WTC11 (cell line): Measurements from ENCODE around the gene SLC23A2. TPM values are rescaled to one million over a fixed set of nuclear protein-coding genes. Genes with fewer than 3 reads are reported as not detected.

Experiments
- ATAC-seq: fragments of 200-7000 bp; cut with Tn5 transposase; 2 replicates; pipeline ENCODE4 v1.10.0; 2021; ENCODE audit warnings: mild to moderate bottlenecking, moderate library complexity
- CTCF ChIA-PET: fragments of 300-600 bp; sonication (Branson Sonifier 250); formaldehyde crosslinking; loops from one replicate; lab custom pipeline; 2021; ENCODE audit warnings: antibody characterized with exemption; lab: Charles Lee
- POLR2A ChIA-PET: fragments of 350-600 bp; sonication (Branson Sonifier 250); formaldehyde crosslinking; loops from one replicate; lab custom pipeline; 2021; ENCODE audit warnings: antibody characterized with exemption; lab: Charles Lee
- DNase-seq: peaks from one replicate; pipeline ENCODE4 v3.0.0; 2021; ENCODE audit warnings: low spot score
- H3K27ac Mint-ChIP-seq: 2 replicates; pipeline ENCODE4 v1.8.0; 2021; ENCODE audit warnings: mixed read lengths
- H3K27me3 Mint-ChIP-seq: 2 replicates; pipeline ENCODE4 v1.8.0; 2021; ENCODE audit warnings: low read depth, mild to moderate bottlenecking, moderate library complexity, mixed read lengths
- H3K36me3 Mint-ChIP-seq: 2 replicates; pipeline ENCODE4 v1.8.0; 2021; ENCODE audit warnings: mixed read lengths
- H3K4me1 Mint-ChIP-seq: 2 replicates; pipeline ENCODE4 v1.8.0; 2022; ENCODE audit warnings: mixed read lengths
- H3K4me3 Mint-ChIP-seq: 2 replicates; pipeline ENCODE4 v1.8.0; 2021; ENCODE audit warnings: mild to moderate bottlenecking, moderate library complexity, mixed read lengths
- H3K9me3 Mint-ChIP-seq: 2 replicates; pipeline ENCODE4 v1.8.0; 2021; ENCODE audit warnings: mixed read lengths
- ARID4B ChIP-seq: sonication (generic); formaldehyde crosslinking; IDR thresholded peaks from 2 replicates; pipeline ENCODE4 v1.8.0; 2023; ENCODE audit warnings: missing genetic modification reagents, mild to moderate bottlenecking, borderline replicate concordance
- E2F5 ChIP-seq: sonication (generic); formaldehyde crosslinking; IDR thresholded peaks from 2 replicates; pipeline ENCODE4 v1.8.1; 2022; ENCODE audit warnings: mild to moderate bottlenecking, moderate library complexity, missing genetic modification reagents
- ESRRA ChIP-seq: sonication (generic); formaldehyde crosslinking; IDR thresholded peaks from 2 replicates; pipeline ENCODE4 v1.8.1; 2022; ENCODE audit warnings: mild to moderate bottlenecking, missing genetic modification reagents, borderline replicate concordance
- FOXP1 ChIP-seq: sonication (generic); formaldehyde crosslinking; IDR thresholded peaks from 2 replicates; pipeline ENCODE4 v1.8.0; 2022; ENCODE audit warnings: missing genetic modification reagents, mild to moderate bottlenecking, moderate library complexity, borderline replicate concordance
- FOXP4 ChIP-seq: sonication (generic); formaldehyde crosslinking; IDR thresholded peaks from 2 replicates; pipeline ENCODE4 v1.8.0; 2022; ENCODE audit warnings: mild to moderate bottlenecking, missing genetic modification reagents
- JAZF1 ChIP-seq: fragments of 250-450 bp; sonication (Bioruptor Pico); IDR thresholded peaks from 2 replicates; pipeline ENCODE4 v1.9.0; 2021; ENCODE audit warnings: moderate library complexity, mild to moderate bottlenecking, inconsistent platforms
- NFATC4 ChIP-seq: fragments of 250-450 bp; sonication (Bioruptor Pico); IDR thresholded peaks from 2 replicates; pipeline ENCODE4 v1.9.0; 2021; ENCODE audit warnings: mild to moderate bottlenecking
- NR2C2 ChIP-seq: sonication (generic); formaldehyde crosslinking; IDR thresholded peaks from 2 replicates; pipeline ENCODE4 v1.8.0; 2022; ENCODE audit warnings: mild to moderate bottlenecking, missing genetic modification reagents
- PREB ChIP-seq: sonication (generic); formaldehyde crosslinking; IDR thresholded peaks from 2 replicates; pipeline ENCODE4 v1.8.1; 2022; ENCODE audit warnings: mild to moderate bottlenecking, missing genetic modification reagents, moderate library complexity, borderline replicate concordance
- PRRX2 ChIP-seq: fragments of 250-450 bp; sonication (Bioruptor Pico); IDR thresholded peaks from 2 replicates; pipeline ENCODE4 v1.8.0; 2021; ENCODE audit warnings: mild to moderate bottlenecking
- SMAD3 ChIP-seq: sonication (generic); formaldehyde crosslinking; IDR thresholded peaks from 2 replicates; pipeline ENCODE4 v1.8.0; 2022; ENCODE audit warnings: missing genetic modification reagents, mild to moderate bottlenecking, borderline replicate concordance
- TP53 ChIP-seq: sonication (generic); formaldehyde crosslinking; IDR thresholded peaks from 2 replicates; pipeline ENCODE4 v1.8.1; 2023; ENCODE audit warnings: mild to moderate bottlenecking, missing genetic modification reagents
- ZNF281 ChIP-seq: sonication (generic); formaldehyde crosslinking; IDR thresholded peaks from 2 replicates; pipeline ENCODE4 v1.8.0; 2023; ENCODE audit warnings: mild to moderate bottlenecking, missing genetic modification reagents
- ZNF423 ChIP-seq: fragments of 250-450 bp; sonication (Bioruptor Pico); IDR thresholded peaks from 2 replicates; pipeline ENCODE4 v2.1.2; 2022; ENCODE audit warnings: mild to moderate bottlenecking, moderate library complexity
- ZNF532 ChIP-seq: fragments of 250-450 bp; sonication (Bioruptor Pico); IDR thresholded peaks from 2 replicates; pipeline ENCODE4 v1.9.0; 2021; ENCODE audit warnings: mild to moderate bottlenecking, borderline replicate concordance
- ZSCAN18 ChIP-seq: fragments of 250-450 bp; sonication (Bioruptor Pico); IDR thresholded peaks from 2 replicates; pipeline ENCODE4 v2.1.2; 2022; ENCODE audit warnings: mild to moderate bottlenecking, moderate library complexity
- total RNA-seq: library from RNA; stranded (reverse); gene quantifications from 3 replicates; pipeline ENCODE4 v1.2.3, GENCODE V29; 2021
- TF ChIP-seq, protein P1 (sequence below): fragments of 250-450 bp; sonication (Bioruptor Pico); IDR thresholded peaks from 2 replicates; pipeline ENCODE4 v1.9.0; 2021; ENCODE audit warnings: mild to moderate bottlenecking
- TF ChIP-seq, protein P2 (sequence below): sonication (generic); formaldehyde crosslinking; IDR thresholded peaks from 2 replicates; pipeline ENCODE4 v1.8.0; 2022; ENCODE audit warnings: mild to moderate bottlenecking, missing genetic modification reagents

Gene SLC23A2
- total RNA-seq, 1 experiment from 2014 or later: 14.5 TPM

- DNase-seq (no peak), ATAC-seq (peak; percentile 39; the same call in 1 of the 2 replicates)
- Mint-ChIP-seq H3K4me3 (no peak overlapping the region), H3K9me3 (peaks cover 4% of the 10 kb centered on the region), H3K27me3 (no peaks in the 10 kb centered on the region), H3K4me1 (no peaks in the 10 kb centered on the region), H3K27ac (no peak overlapping the region)
- POLR2A ChIA-PET: no interaction called here
- TF ChIP-seq ARID4B (CRISPR knock-in tag) (no peak), FOXP1 (CRISPR knock-in tag) (no peak), FOXP4 (CRISPR knock-in tag) (no peak), ZNF532 (no peak), NFATC4 (CRISPR knock-in tag) (no peak), ZNF281 (CRISPR knock-in tag) (no peak), PRRX2 (CRISPR knock-in tag) (no peak), SMAD3 (CRISPR knock-in tag) (no peak), TP53 (CRISPR knock-in tag) (no peak), NR2C2 (CRISPR knock-in tag) (no peak), PREB (CRISPR knock-in tag) (no peak), E2F5 (CRISPR knock-in tag) (no peak), ESRRA (no peak), JAZF1 (CRISPR knock-in tag) (no peak), ZSCAN18 (CRISPR knock-in tag) (no peak), ZNF423 (no peak)
- TF ChIP-seq, protein P1, sequence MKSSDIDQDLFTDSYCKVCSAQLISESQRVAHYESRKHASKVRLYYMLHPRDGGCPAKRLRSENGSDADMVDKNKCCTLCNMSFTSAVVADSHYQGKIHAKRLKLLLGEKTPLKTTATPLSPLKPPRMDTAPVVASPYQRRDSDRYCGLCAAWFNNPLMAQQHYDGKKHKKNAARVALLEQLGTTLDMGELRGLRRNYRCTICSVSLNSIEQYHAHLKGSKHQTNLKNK (CRISPR knock-in tag): no peak
- TF ChIP-seq, protein P2, sequence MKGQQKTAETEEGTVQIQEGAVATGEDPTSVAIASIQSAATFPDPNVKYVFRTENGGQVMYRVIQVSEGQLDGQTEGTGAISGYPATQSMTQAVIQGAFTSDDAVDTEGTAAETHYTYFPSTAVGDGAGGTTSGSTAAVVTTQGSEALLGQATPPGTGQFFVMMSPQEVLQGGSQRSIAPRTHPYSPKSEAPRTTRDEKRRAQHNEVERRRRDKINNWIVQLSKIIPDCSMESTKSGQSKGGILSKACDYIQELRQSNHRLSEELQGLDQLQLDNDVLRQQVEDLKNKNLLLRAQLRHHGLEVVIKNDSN (CRISPR knock-in tag): no peak
- TF ChIP-seq, all 79 proteins: peak for 0
- CTCF ChIA-PET: no interaction called here
- no peaks in the 10 kb centered on the region; the same call in 1 of the 2 replicates for H3K36me3 Mint-ChIP-seq
Measured at GRCh38 chr20:4848041-4848440, 153.3 kb downstream of the SLC23A2 start.
